ENCODE results near the gene HSPD1.

Gene HSPD1

DNA sequence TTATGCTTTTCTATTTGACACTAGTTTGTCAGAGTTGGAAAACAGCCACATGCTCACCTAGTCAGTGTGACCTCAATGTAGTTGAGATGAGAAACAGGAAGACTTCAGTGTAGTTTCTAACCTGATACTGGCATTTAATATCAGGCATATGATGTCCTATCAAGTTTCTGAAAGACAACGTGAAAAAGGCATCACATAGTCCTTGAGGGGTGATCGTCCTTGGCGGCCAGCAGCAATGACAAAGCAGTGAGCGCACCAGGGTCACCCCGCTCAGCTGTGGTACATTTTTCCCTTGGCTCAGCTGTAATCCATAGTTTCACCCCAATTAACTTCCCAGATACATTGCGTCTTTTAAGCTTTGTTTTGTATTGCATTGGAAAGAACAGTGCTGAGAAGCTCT lies 4.9 kb upstream of the HSPD1 start:
- no peak for TF ChIP-seq CTCF (conservative IDR thresholded peaks at IDR 0.05; ENCODE audit: low read depth, low read length)
- H3K4me3 ChIP-seq (ENCODE audit: low read depth, low read length) = no peak overlapping the region
- no peak for DNase-seq (ENCODE audit: low read depth)

- no peak for TF ChIP-seq CTCF (conservative IDR thresholded peaks at IDR 0.05; ENCODE audit: low read depth, low read length)
- DNase-seq (ENCODE audit: low read depth) = no peak
- H3K4me3 ChIP-seq (ENCODE audit: low read depth, low read length) = no peak overlapping the region
These were observed 4.4 kb upstream of the HSPD1 start for GRCh38 chr2:197504000-197504399.

DNA sequence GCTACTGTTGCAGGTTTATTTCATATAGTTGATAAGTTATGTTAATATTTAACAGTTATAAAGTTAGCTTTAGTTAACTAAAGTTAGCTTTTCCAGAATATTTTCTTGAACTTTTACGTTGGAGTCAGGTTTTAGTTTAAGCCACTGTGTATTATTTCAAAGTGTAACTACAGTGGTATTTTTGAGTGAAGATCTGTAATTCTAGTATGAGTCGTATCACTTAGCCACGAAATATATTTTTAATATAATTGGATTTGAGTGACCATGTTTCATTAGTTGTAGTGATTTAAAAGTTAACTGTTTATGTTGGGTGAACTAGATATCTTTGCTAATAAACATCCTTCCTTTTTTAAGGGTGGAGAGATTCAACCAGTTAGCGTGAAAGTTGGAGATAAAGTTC lies 3.0 kb upstream of the HSPD1 start:
- no peak for DNase-seq (ENCODE audit: low read depth)
- no peak for TF ChIP-seq CTCF (conservative IDR thresholded peaks at IDR 0.05; ENCODE audit: low read depth, low read length)
- no peak overlapping the region for H3K4me3 ChIP-seq (ENCODE audit: low read depth, low read length)

DNA sequence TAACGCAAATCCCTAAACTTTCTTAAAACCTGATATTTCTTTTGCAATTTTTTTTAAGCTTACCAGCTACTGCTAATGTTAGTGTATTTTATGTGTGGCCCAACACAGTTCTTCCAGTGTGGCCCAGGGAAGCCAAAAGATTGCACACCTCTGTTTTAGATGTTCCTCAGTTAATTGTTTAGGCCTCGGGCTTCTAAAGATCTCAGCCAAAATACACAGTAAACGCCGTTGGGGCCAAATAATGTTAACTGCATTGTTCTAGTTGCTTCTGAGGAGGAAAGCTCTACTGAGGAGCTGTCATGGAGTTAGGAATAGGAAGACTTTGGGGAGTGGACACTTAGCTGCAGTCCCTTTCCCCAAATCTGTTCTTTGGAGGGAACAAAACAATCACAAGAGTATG lies 2.6 kb upstream of the HSPD1 start:
- TF ChIP-seq CTCF (conservative IDR thresholded peaks at IDR 0.05; ENCODE audit: low read depth, low read length) = no peak
- H3K4me3 ChIP-seq (ENCODE audit: low read depth, low read length) = no peak overlapping the region
- no peak for DNase-seq (ENCODE audit: low read depth)

DNA sequence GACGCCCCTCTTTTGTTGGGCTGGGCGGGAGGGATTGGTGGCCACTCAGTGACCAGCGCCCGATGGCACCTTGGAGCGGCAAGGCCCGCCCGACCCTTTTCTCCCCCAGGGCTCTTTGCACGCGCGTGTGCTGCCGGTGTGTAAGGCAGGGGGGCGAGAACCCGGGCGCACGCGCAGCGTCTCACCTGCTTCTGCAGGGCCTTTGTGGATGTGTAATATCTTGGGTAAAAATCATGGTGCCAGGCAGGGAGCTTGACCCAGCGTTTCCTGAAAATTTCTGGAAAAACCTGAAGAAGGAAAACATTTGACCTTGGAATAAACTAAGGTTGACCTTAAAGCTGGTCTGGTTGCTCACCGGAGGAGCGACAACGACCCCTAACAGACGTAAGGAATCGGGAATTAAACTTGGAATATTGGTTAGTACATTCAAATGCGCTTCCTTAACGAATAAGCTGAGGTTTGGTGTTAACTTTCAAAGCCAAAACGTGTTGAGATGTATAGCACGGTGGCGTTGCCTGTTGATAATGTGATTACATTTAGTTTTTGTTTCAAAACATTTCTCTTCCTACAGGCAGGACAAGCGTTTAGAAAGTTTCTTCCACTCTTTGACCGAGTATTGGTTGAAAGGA lies 977 bp upstream of the HSPD1 start:
- peak overlapping the region; percentile 89 for H3K4me3 ChIP-seq (ENCODE audit: low read depth, low read length)
- no peak for TF ChIP-seq CTCF (conservative IDR thresholded peaks at IDR 0.05; ENCODE audit: low read depth, low read length)
- DNase-seq (ENCODE audit: low read depth) = peak; percentile 31

DNA sequence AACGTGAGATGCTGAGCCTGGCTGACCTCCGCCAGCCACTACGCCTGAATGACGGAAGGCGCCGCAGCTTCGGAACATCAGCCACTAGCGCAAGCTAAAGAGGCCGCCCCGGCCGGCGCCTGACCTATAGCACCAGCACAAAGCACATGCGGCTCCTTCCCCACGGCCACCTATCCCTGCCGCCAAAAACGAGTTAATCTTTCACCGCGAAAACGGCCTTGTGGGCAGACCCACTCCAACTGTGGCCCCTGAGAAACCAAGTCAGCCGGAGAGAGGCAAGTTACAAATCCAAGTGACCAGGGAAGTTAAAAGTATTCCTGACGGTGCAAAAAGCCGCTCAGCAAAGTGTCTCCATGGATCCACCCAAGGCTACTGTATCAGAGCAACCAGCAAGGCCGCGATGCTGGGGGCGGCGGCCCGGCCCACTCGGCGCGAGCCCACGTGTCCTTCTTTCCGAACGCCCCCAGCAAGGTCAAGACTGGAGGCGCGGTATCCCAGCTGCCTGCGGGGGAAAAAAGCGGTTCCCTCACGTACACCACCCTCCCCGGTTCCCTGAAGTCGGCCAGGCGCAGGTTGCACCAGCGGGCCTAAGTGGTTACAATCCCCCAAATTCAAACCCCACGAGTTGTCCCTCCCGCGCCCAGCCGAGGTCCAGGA lies 575 bp downstream of the HSPD1 start:
- peak; percentile 68 for DNase-seq (ENCODE audit: low read depth)

More for the DNA sequence above, 575 bp downstream of the HSPD1 start:
- TF ChIP-seq CTCF (conservative IDR thresholded peaks at IDR 0.05; ENCODE audit: low read depth, low read length) = no peak
- peak overlapping the region; percentile 89 for H3K4me3 ChIP-seq (ENCODE audit: low read depth, low read length)
